ENCODE data around the gene SULT6B1.

Gene SULT6B1

GRCh38 chr2:37146062-37146461, 42.4 kb downstream of the SULT6B1 start:
- DNase-seq: no peak

- DNase-seq: no peak
Observed at GRCh38 chr2:37143974-37144373, 44.5 kb downstream of the SULT6B1 start.

- DNase-seq: no peak
Observed at GRCh38 chr2:37142546-37142945, 45.9 kb downstream of the SULT6B1 start.

- DNase-seq: no peak
Observed at GRCh38 chr2:37132914-37133313, 55.6 kb downstream of the SULT6B1 start.

- no peak for DNase-seq
Observed at GRCh38 chr2:37125416-37125815, 63.1 kb downstream of the SULT6B1 start.

- no peak for DNase-seq
Observed at GRCh38 chr2:37119157-37119556, 69.3 kb downstream of the SULT6B1 start.

All from NCI-H1092 (cell line).